SK-N-MC (cell line): ENCODE results near the gene CTSZ.

Experiments
- EZH2 ChIP-seq: fragments of 200-600 bp; sonication (generic); IDR thresholded peaks from one replicate; pipeline ENCODE4 v1.6.1; 2017; ENCODE audit warnings: antibody characterized with exemption
- FOXP2 ChIP-seq: optimal IDR thresholded peaks from 2 replicates; pipeline ENCODE3; 2011; ENCODE audit warnings: mild to moderate bottlenecking, moderate library complexity; ENCODE audit not compliant: insufficient read depth; ENCODE audit errors: extremely low read length, control extremely low read depth
- POLR2AphosphoS5 ChIP-seq: IDR thresholded peaks from 2 replicates; pipeline ENCODE4 v1.6.1; 2012; ENCODE audit warnings: mild to moderate bottlenecking, low read depth, low read length, borderline replicate concordance

DNA sequence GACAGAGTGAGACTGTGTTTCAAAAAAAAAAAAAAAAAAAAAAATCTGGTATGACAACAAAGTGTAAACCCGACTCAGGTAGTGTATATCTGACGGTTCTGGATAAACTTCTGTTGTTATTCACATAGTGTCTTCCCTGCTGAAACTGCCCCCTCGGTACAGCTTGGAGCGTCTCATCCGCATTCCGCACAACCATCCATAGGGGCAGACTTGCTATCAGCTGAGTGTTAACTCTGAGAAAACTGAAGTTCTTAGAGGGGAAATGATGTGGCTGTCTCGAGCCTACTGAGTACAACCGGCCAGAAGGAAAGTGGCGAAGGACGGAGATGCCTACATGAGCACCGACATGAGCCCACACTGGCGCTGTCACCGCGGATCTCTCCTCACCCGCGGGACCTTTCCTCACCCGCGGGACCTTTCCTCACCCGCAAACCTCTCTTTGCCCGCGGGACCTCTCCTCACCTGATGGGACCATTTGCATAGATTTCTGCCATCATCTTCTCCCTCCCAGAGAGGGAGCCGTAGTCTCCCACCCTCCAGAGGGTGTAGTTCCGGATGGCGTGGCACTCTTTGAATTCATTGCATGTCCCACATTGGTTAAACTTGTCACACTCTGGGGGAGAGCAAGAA is 9.8 kb downstream of the CTSZ start:
- TF ChIP-seq EZH2 = no peak
- TF ChIP-seq POLR2AphosphoS5 = no peak
- TF ChIP-seq FOXP2 = no peak
